Endothelial cell of umbilical vein (primary cell): ENCODE results near the gene GRIA3.

Experiments
- CTCF ChIP-seq, 2 donors: IDR thresholded peaks; 1 replicate in 1 of 2; 2 replicates in 1 of 2; pipeline ENCODE4 v1.5.1; 2011; ENCODE audit warnings: low read length in 2 of 2, mild to moderate bottlenecking in 2 of 2, moderate library complexity in 2 of 2, control low read depth in 1 of 2, inconsistent platforms in 1 of 2, low read depth in 1 of 2; ENCODE audit not compliant: insufficient read depth in 1 of 2; ENCODE audit errors: extremely low read depth in 1 of 2
- EZH2 ChIP-seq: IDR thresholded peaks from 2 replicates; pipeline ENCODE4 v1.6.1; 2012; ENCODE audit warnings: borderline replicate concordance, low read depth, mild to moderate bottlenecking, moderate library complexity, low read length, inconsistent platforms; ENCODE audit not compliant: severe bottlenecking
- FOS ChIP-seq: IDR thresholded peaks from 2 replicates; pipeline ENCODE4 v1.6.1; 2011; ENCODE audit warnings: mild to moderate bottlenecking, low read length, moderate library complexity, borderline replicate concordance; ENCODE audit not compliant: insufficient read depth
- GATA2 ChIP-seq: IDR thresholded peaks from 2 replicates; pipeline ENCODE4 v1.7.0; 2011; ENCODE audit warnings: low read depth, mild to moderate bottlenecking, moderate library complexity, mixed read lengths, low read length; ENCODE audit not compliant: insufficient read length, insufficient read depth
- MYC ChIP-seq: IDR thresholded peaks from one replicate; pipeline ENCODE4 v1.6.1; 2011; ENCODE audit warnings: mild to moderate bottlenecking, low read depth, low read length
- POLR2A ChIP-seq: IDR thresholded peaks from 2 replicates; pipeline ENCODE4 v1.6.1; 2012; ENCODE audit warnings: low read depth, mild to moderate bottlenecking, control low read depth, low read length
- POLR2AphosphoS5 ChIP-seq: IDR thresholded peaks from 2 replicates; pipeline ENCODE4 v1.6.1; 2012; ENCODE audit warnings: low read depth, mild to moderate bottlenecking, control low read depth, low read length, moderate library complexity; ENCODE audit not compliant: insufficient read depth

GRCh38 chrX:123206176-123206575, 22.1 kb downstream of the GRIA3 start:
- TF ChIP-seq EZH2 (no peak), POLR2A (no peak), CTCF (IDR thresholded peaks at IDR 0.05; ENCODE audit: extremely low read depth in 1 of 2, insufficient read depth in 1 of 2, low read depth in 1 of 2, low read length in 2 of 2) (no peak), POLR2AphosphoS5 (no peak), FOS (no peak), GATA2 (no peak), MYC (no peak)
